ENCODE measurements around the gene COL16A1. TPM values are rescaled to one million over a fixed set of nuclear protein-coding genes. Genes with fewer than 3 reads are reported as not detected.

The COL16A1 gene
- total RNA-seq, 6 donors from 2014 or later, result 15.2 to 103 (median 40.7) TPM

GRCh38 chr1:31615414-31615813 lies 88.4 kb downstream of the COL16A1 start:
- 86 to 96% methylated on average over 6 of the region's 6 CpGs for WGBS, 2 donors
- Histone ChIP-seq H3K27ac (no peak overlapping the region), H3K36me3 (no peaks in the 10 kb centered on the region), H3K27me3 (peaks cover 0 to 11% (median 8%) of the 10 kb centered on the region in 4 donors), H3K9me3 (no peaks in the 10 kb centered on the region), H3K4me1 (peaks cover 10 to 15% (median 12%) of the 10 kb centered on the region in 4 donors), H3K4me3 (no peak overlapping the region)
- no peak for ATAC-seq (ENCODE audit: low FRiP score in 2 of 2)
- peak in 1 of 2 donors; percentile 12 for DNase-seq
- TF ChIP-seq EP300 (IDR thresholded peaks at IDR 0.05), result no peak
- no peak for TF ChIP-seq CTCF (IDR thresholded peaks at IDR 0.05)
- no peak for TF ChIP-seq POLR2A (IDR thresholded peaks at IDR 0.05)
- TF ChIP-seq POLR2AphosphoS5 (IDR thresholded peaks at IDR 0.05), result no peak

DNA sequence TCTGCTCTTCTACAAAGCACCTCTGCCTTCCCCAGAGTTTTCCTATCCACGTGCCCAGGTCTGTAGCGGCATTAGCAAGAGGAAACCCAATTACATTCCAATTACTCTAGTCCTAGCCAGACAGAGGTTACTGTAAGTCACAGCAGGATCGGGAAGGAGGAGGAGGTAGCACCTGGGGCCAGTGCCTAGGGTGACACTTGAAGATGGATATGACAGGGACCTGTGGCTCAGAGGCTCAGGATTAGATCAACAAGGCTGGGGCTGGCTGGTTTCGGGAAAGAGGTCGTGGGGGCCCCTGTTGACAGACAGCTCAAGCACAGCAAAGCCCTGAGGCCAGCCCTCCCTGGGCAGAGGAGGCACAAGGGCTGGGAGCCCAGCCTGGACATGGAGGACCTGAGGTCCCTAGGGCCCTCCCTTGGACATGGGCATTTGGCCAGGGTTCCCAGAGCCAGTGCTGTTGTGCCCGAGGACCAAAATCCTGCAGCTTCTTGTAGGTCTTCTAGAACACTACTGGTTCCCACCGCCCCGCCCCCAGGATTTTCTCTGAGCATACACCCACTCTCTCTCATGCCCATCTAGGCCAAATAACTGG lies 89.3 kb downstream of the COL16A1 start:
- H3K9me3 ChIP-seq, result no peaks in the 10 kb centered on the region
- H3K4me1 ChIP-seq, result peaks cover 10 to 15% (median 12%) of the 10 kb centered on the region in 4 donors
- H3K27me3 ChIP-seq, result peaks cover 0 to 11% (median 8%) of the 10 kb centered on the region in 4 donors
- DNase-seq (peak in 1 of 2 donors; percentile 18), ATAC-seq (ENCODE audit: low FRiP score in 2 of 2) (no peak)
- 91 to 95% methylated on average over 6 to 8 of the region's 8 CpGs for WGBS, 2 donors
- H3K36me3 ChIP-seq, result no peaks in the 10 kb centered on the region
- H3K27ac ChIP-seq, result no peak overlapping the region
- TF ChIP-seq EP300 (IDR thresholded peaks at IDR 0.05), result no peak
- TF ChIP-seq POLR2A (IDR thresholded peaks at IDR 0.05), result no peak
- TF ChIP-seq CTCF (IDR thresholded peaks at IDR 0.05), result no peak
- TF ChIP-seq POLR2AphosphoS5 (IDR thresholded peaks at IDR 0.05), result no peak
- H3K4me3 ChIP-seq, result no peak overlapping the region

DNA sequence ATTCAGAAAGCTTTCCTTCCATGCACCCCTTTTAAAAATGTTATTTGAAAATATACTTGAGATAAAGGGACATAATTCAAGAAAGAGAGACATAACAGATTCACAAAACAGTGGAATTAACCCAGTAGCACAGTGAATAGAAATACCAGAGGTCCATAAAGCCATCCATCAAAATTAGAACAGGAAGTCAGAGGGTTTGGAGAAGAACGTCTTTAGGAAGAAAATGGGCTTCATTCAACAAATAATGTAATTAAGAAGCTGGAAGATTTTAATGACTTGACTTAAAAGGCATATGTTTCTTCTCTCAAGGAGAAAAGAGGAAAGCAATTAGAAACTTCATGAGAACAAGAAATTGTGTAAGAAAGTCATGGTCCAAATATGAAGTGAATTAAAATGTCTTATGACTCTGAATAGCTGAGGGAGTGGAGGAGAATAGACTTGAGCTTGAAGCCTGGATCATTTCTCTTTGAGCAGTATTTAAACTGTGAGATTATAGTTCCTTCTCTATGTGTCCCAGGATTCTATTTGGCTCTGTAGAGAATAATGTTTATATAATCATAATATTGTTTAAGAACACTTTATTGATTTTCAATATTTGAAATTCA lies 94.2 kb downstream of the COL16A1 start:
- ATAC-seq (ENCODE audit: low FRiP score in 2 of 2) (no peak), DNase-seq (no peak)
- no peaks in the 10 kb centered on the region for H3K4me1 ChIP-seq
- no peak overlapping the region for H3K27ac ChIP-seq
- no peak overlapping the region for H3K4me3 ChIP-seq
- WGBS, 2 donors, result 17 to 19% methylated on average over 1 of the region's 1 CpG
- TF ChIP-seq POLR2A (IDR thresholded peaks at IDR 0.05) (no peak), EP300 (IDR thresholded peaks at IDR 0.05) (no peak), CTCF (IDR thresholded peaks at IDR 0.05) (no peak), POLR2AphosphoS5 (IDR thresholded peaks at IDR 0.05) (no peak)
- H3K9me3 ChIP-seq, result no peaks in the 10 kb centered on the region
- no peaks in the 10 kb centered on the region for H3K27me3 ChIP-seq
- no peaks in the 10 kb centered on the region for H3K36me3 ChIP-seq

- no peak overlapping the region for H3K27ac ChIP-seq
- no peaks in the 10 kb centered on the region for H3K36me3 ChIP-seq
- H3K9me3 ChIP-seq, result no peaks in the 10 kb centered on the region
- no peak overlapping the region for H3K4me3 ChIP-seq
- WGBS, 2 donors, result 90 to 96% methylated on average over 5 of the region's 5 CpGs
- no peak for DNase-seq
- TF ChIP-seq CTCF (IDR thresholded peaks at IDR 0.05) (no peak), POLR2A (IDR thresholded peaks at IDR 0.05) (no peak), POLR2AphosphoS5 (IDR thresholded peaks at IDR 0.05) (no peak), EP300 (IDR thresholded peaks at IDR 0.05) (no peak)
- H3K4me1 ChIP-seq, result no peaks in the 10 kb centered on the region
- no peak for ATAC-seq (ENCODE audit: low FRiP score in 2 of 2)
- H3K27me3 ChIP-seq, result no peaks in the 10 kb centered on the region
These were observed 96.5 kb downstream of the COL16A1 start for GRCh38 chr1:31607360-31607759.
